ENCODE data around the gene CRY2. TPM values are rescaled to one million over a fixed set of nuclear protein-coding genes. Genes with fewer than 3 reads are reported as not detected.

The CRY2 gene
- total RNA-seq, 1 donor from 2014 or later = 33.8 TPM

GRCh38 chr11:45810431-45811108 is 36.7 kb upstream of the CRY2 start:
- H3K27me3 Mint-ChIP-seq (ENCODE audit: low read depth) = no peaks in the 10 kb centered on the region
- H3K4me3 Mint-ChIP-seq = no peak overlapping the region
- H3K4me1 Mint-ChIP-seq = peaks cover 27% of the 10 kb centered on the region
- DNase-seq (ENCODE audit: low spot score in 2 of 2, unreplicated experiment in 2 of 2) = no peak
- peaks cover 4% of the 10 kb centered on the region for H3K36me3 Mint-ChIP-seq
- no peak for TF ChIP-seq CTCF (IDR thresholded peaks at IDR 0.05; ENCODE audit: unreplicated experiment)
- no peaks in the 10 kb centered on the region for H3K9me3 Mint-ChIP-seq
- no peak overlapping the region for H3K27ac Mint-ChIP-seq

GRCh38 chr11:45811109-45811435 is 36.2 kb upstream of the CRY2 start:
- no peak for TF ChIP-seq CTCF (IDR thresholded peaks at IDR 0.05; ENCODE audit: unreplicated experiment)
- Mint-ChIP-seq H3K27ac (no peak overlapping the region), H3K36me3 (peaks cover 4% of the 10 kb centered on the region), H3K4me3 (no peak overlapping the region), H3K27me3 (ENCODE audit: low read depth) (no peaks in the 10 kb centered on the region), H3K9me3 (no peaks in the 10 kb centered on the region), H3K4me1 (peaks cover 26% of the 10 kb centered on the region)
- no peak for DNase-seq (ENCODE audit: low spot score in 2 of 2, unreplicated experiment in 2 of 2)

DNA sequence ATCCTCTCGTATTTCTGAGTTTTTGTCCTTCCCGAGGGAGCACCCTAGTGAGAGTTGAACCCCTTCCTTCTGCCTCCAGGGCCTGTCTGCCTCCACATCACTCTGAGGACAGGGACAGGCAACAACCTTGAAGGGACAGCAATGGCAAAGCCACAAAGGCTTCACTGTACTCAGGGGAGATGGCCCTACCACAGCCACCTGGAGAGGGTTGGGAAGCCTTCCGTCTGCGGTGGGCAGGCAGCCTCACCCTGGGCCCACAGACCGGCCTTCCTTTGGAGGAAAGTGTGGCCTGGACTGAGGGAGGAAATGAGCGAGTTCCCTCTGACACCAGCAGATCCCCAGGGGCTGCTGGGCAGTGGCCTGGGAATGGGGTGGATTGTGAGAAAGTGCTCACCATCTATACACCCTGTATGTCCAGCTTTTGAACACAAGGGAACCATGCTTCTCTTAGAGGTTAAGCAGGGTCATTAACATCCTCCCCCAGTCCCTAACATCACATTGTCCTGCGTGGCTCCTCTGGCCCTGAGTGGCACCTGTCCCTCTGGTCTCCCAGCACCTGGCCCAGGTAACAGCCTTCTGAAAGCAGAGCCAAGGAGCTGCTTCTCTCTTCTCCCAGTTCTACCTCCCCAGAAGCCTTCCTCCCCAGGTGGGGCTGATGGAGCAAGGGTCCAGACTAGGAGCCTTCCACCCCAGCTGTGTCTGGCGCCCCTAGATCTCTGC is 35.5 kb upstream of the CRY2 start:
- H3K4me3 Mint-ChIP-seq = no peak overlapping the region
- peaks cover 4% of the 10 kb centered on the region for H3K36me3 Mint-ChIP-seq
- H3K9me3 Mint-ChIP-seq = no peaks in the 10 kb centered on the region
- no peak overlapping the region for H3K27ac Mint-ChIP-seq
- DNase-seq (ENCODE audit: low spot score in 2 of 2, unreplicated experiment in 2 of 2) = no peak
- no peaks in the 10 kb centered on the region for H3K27me3 Mint-ChIP-seq (ENCODE audit: low read depth)
- H3K4me1 Mint-ChIP-seq = peaks cover 19% of the 10 kb centered on the region
- no peak for TF ChIP-seq CTCF (IDR thresholded peaks at IDR 0.05; ENCODE audit: unreplicated experiment)

GRCh38 chr11:45812581-45813548 is 34.4 kb upstream of the CRY2 start:
- H3K36me3 Mint-ChIP-seq = peaks cover 4% of the 10 kb centered on the region
- H3K4me1 Mint-ChIP-seq = peaks cover 9% of the 10 kb centered on the region
- H3K27ac Mint-ChIP-seq = peak overlapping the region; percentile 53
- no peak for TF ChIP-seq CTCF (IDR thresholded peaks at IDR 0.05; ENCODE audit: unreplicated experiment)
- H3K4me3 Mint-ChIP-seq = no peak overlapping the region
- no peaks in the 10 kb centered on the region for H3K9me3 Mint-ChIP-seq
- H3K27me3 Mint-ChIP-seq (ENCODE audit: low read depth) = no peaks in the 10 kb centered on the region
- no peak for DNase-seq (ENCODE audit: low spot score in 2 of 2, unreplicated experiment in 2 of 2)

GRCh38 chr11:45815747-45816146 is 31.5 kb upstream of the CRY2 start:
- TF ChIP-seq CTCF (IDR thresholded peaks at IDR 0.05; ENCODE audit: unreplicated experiment) = no peak
- DNase-seq (ENCODE audit: low spot score in 2 of 2, unreplicated experiment in 2 of 2) = no peak
- Mint-ChIP-seq H3K36me3 (peaks cover 2% of the 10 kb centered on the region), H3K27ac (no peak overlapping the region), H3K4me1 (peaks cover 5% of the 10 kb centered on the region), H3K4me3 (no peak overlapping the region), H3K27me3 (ENCODE audit: low read depth) (no peaks in the 10 kb centered on the region), H3K9me3 (peaks cover 4% of the 10 kb centered on the region)
